ENCODE measurements around the gene HTR7.

HTR7 gene

GRCh38 chr10:90751107-90751997 is 106.5 kb downstream of the HTR7 start:
- intact Hi-C loops (cut with DNase I), result loop anchor here (2.0 kb wide), 1 partner anchor 111 kb away; no protein-coding TSS in a partner anchor
- DNase-seq, result peak in 5 of 10 donors; percentile 7 to 40 (median 31)

- intact Hi-C loops (cut with DNase I), result no loop called here
- DNase-seq, result no peak
Observed at GRCh38 chr10:90746829-90747228, 111.0 kb downstream of the HTR7 start.

GRCh38 chr10:90745565-90745964 is 112.3 kb downstream of the HTR7 start:
- intact Hi-C loops (cut with DNase I), result no loop called here
- no peak for DNase-seq

GRCh38 chr10:90743291-90743690 is 114.5 kb downstream of the HTR7 start:
- DNase-seq, result no peak
- intact Hi-C loops (cut with DNase I), result no loop called here

- intact Hi-C loops (cut with DNase I), result no loop called here
- DNase-seq, result no peak
Observed at GRCh38 chr10:90741926-90742565, 115.8 kb downstream of the HTR7 start.

- DNase-seq, result no peak
- intact Hi-C loops (cut with DNase I), result no loop called here
Observed at GRCh38 chr10:90740265-90740664, 117.6 kb downstream of the HTR7 start.

DNA sequence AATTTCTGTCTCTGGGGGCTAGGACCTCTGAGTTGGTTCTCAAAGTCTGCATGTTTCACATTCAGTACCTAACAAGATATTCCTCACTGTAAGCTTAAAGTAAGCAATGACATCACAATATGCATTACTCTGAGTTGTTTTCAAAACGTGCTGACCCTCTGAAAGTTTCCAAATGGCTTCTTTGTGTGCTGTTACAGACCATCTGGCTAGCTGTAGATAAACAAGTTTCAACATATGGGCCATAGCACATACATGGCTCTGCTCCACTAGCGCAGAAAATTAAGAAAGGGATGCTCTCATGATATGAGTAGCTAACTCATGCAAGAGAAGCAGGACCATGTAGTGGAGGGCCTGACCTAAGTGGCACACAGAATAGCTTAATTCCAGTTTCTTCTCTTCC is 119.0 kb downstream of the HTR7 start:
- intact Hi-C loops (cut with DNase I), result no loop called here
- no peak for DNase-seq

GRCh38 chr10:90734415-90734814 is 123.4 kb downstream of the HTR7 start:
- DNase-seq, result no peak
- intact Hi-C loops (cut with DNase I), result no loop called here

DNA sequence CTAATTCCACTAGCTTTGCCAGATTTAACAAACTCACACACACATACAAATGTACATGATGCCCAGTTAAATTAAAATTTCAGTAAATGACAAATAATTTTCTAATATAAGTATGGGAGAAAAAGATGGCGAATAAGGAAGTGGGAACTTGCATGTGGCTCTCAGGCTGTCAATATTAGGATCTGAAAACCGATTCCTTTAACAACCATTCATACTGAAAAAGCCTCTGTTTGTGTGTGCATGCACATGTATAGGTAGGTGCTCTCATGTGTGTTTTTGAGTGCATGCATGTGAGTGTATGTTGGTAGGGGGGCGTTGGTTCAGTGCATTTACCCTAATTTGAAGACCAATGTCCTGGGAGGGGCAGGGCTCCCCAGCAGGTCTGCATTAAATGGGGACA is 125.3 kb downstream of the HTR7 start:
- no peak for DNase-seq

DNA sequence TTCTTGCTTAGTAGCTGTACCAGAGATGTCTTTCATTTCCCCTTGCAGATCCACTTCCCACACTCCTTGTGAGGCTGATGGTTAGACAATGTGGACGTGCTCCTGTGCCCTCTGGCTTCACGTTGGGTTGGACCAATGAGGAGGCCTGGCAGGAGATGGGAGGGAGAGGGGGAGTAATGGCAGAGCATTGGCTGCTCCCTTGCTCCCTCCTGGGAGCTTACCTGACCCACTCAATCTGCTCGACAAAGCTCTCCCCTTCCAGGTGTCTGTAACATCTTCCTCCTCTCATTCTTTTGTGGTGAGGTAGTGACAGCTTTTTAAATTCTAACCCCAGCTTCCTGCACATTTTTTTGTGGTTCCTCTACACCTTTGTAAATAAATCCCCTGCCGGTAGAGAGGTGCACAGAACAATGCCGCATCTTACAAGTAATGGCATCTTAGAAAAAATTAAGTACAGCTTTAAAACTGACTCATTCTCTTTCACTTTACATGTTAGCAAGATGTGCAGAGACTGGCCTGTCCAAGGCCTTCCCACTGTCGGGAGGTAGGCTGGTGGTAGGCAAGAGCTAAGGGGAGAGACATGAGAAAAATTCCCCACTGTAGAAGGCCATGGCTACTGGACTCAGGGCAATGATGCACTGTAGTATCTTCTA is 134.3 kb downstream of the HTR7 start:
- DNase-seq, result no peak
- intact Hi-C loops (cut with DNase I), result no loop called here

More for the DNA sequence above, 125.3 kb downstream of the HTR7 start:
- intact Hi-C loops (cut with DNase I), result no loop called here

DNA sequence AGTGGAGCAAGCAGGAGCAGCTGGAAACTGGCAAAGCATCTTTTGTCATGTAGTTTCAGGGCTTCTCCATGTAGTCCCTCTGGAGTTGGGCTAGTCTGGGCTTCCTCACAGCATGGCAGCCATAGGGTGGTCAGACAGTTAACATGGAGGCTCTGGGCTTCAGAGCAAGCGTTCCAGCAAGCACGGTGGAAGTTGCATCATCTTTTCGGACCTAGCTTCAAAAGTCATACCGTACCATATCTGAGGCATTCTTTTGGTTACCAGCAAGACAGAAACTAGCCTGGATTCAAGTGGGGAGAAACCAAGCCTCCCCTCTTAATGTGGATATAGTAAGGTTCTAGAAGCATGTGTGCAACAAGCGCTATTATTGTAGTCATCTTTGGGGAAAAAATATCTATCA is 135.0 kb downstream of the HTR7 start:
- no peak for DNase-seq
- intact Hi-C loops (cut with DNase I), result no loop called here

GRCh38 chr10:90718182-90718581 is 139.7 kb downstream of the HTR7 start:
- intact Hi-C loops (cut with DNase I), result no loop called here
- DNase-seq, result no peak

GRCh38 chr10:90712529-90712928 is 145.3 kb downstream of the HTR7 start:
- intact Hi-C loops (cut with DNase I), result no loop called here
- DNase-seq, result no peak

DNA sequence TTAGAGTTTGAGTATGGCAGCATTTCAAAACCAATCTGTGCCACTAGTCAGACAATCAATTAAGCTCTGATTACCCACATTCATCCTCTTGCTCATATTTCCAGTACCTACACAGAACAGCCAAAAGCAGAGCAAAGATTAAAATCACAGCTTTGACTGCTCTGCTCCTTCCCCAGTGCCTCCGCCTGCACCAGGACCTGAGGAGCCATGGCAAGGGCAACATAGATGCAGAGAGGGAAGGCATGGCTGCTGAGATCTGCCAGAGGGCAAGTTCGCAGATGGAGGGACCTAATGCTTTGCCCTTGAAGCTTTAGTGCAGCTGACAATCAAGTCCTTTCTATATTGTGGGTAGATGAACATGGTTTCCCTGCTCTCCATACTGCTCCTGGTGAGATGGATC is 148.1 kb downstream of the HTR7 start:
- intact Hi-C loops (cut with DNase I), result no loop called here

GRCh38 chr10:90707657-90708056 is 150.2 kb downstream of the HTR7 start:
- intact Hi-C loops (cut with DNase I), result no loop called here
- no peak for DNase-seq

More for the DNA sequence above, 148.1 kb downstream of the HTR7 start:
- DNase-seq, result peak in 2 of 10 donors; percentile 66 to 70

DNA sequence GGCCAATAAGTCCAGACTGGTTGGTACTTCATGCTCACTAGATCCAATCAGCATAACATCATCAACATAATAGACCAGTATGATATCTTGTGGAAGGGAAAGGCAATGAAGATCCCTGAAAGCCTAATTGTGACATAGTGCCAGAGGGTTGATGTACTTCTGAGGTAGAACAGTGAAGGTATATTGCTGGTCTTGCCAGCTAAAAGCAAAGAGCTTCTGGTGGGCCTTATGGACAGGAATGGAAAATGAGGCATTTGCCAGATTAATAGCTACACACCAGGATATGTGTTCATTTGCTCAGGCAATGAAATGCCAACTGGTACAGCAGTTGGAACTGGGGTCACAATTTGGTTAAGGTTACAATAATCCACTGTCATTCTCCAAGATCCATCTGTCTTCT is 156.4 kb downstream of the HTR7 start:
- intact Hi-C loops (cut with DNase I), result no loop called here
- DNase-seq, result no peak

- DNase-seq, result no peak
Observed at GRCh38 chr10:90695915-90696676, 161.7 kb downstream of the HTR7 start.

More at GRCh38 chr10:90695915-90696676, 161.7 kb downstream of the HTR7 start:
- intact Hi-C loops (cut with DNase I), result no loop called here

All from posterior cingulate gyrus (tissue), 11 donors.